Measurements from ENCODE around the gene RAB4B.
"Not testable (repeated sequence)": the region's sequence is repeated elsewhere in the genome, so short reads cannot be mapped to it uniquely, and the experiment has no call there.

RAB4B gene

DNA sequence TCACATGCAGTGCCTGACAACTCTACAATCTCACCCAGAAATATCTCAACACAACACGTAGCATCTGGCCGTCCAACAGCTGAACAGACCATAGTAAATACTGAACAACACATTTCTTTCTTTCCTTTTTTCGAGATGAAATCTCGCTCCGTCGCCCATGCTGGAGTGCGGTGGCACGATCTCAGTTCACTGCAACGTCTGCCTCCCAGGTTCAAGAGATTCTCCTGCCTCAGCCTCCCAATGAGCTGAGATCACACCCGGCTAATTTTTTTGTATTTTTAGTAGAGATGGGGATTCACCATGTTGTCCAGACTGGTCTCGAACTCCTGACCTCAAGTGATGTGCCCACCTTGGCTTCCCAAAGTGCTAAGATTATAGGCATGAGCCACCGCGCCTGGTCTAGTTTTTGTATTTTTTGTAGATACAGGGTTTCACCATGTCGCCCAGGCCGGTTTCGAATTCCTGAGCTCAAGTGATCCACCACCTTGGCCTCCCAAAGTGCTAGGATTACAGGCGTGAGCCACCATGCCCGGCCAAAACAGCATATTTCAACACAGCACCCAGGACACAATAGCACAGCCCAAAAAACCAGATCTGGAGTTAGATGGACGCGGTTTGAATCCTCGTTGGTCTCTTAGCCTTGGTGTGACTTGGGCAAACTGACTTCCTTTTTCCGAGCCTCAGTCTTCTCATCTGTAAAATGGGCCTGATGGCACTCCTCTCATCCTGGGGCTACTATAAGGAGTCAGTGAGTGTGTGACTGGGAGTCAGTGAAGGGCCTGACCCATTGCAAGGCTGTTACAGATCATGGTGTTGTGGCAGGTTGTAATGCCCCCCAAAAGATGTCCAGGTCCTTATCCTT, 49.6 kb downstream of the RAB4B start:
- no peak for DNase-seq (ENCODE audit: low read depth)
- H3K4me3 ChIP-seq (ENCODE audit: control insufficient read depth, low read depth, low read length): no peak overlapping the region
- TF ChIP-seq, protein P1, sequence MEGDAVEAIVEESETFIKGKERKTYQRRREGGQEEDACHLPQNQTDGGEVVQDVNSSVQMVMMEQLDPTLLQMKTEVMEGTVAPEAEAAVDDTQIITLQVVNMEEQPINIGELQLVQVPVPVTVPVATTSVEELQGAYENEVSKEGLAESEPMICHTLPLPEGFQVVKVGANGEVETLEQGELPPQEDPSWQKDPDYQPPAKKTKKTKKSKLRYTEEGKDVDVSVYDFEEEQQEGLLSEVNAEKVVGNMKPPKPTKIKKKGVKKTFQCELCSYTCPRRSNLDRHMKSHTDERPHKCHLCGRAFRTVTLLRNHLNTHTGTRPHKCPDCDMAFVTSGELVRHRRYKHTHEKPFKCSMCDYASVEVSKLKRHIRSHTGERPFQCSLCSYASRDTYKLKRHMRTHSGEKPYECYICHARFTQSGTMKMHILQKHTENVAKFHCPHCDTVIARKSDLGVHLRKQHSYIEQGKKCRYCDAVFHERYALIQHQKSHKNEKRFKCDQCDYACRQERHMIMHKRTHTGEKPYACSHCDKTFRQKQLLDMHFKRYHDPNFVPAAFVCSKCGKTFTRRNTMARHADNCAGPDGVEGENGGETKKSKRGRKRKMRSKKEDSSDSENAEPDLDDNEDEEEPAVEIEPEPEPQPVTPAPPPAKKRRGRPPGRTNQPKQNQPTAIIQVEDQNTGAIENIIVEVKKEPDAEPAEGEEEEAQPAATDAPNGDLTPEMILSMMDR (conservative IDR thresholded peaks at IDR 0.05; ENCODE audit: control insufficient read depth, insufficient read depth, low read depth, low read length): no peak

GRCh38 chr19:40829205-40829604, 51.2 kb downstream of the RAB4B start:
- H3K4me3 ChIP-seq (ENCODE audit: control insufficient read depth, low read depth, low read length): no peak overlapping the region
- TF ChIP-seq, protein P1 (conservative IDR thresholded peaks at IDR 0.05; ENCODE audit: control insufficient read depth, insufficient read depth, low read depth, low read length): no peak
- no peak for DNase-seq (ENCODE audit: low read depth)

- DNase-seq (ENCODE audit: low read depth); H3K4me3 ChIP-seq (ENCODE audit: control insufficient read depth, low read depth, low read length): not testable (repeated sequence)
These were observed 52.7 kb downstream of the RAB4B start for GRCh38 chr19:40830741-40831140.

- TF ChIP-seq, protein P1 (conservative IDR thresholded peaks at IDR 0.05; ENCODE audit: control insufficient read depth, insufficient read depth, low read depth, low read length): no peak
These were observed 53.7 kb downstream of the RAB4B start for GRCh38 chr19:40831502-40832430.

DNA sequence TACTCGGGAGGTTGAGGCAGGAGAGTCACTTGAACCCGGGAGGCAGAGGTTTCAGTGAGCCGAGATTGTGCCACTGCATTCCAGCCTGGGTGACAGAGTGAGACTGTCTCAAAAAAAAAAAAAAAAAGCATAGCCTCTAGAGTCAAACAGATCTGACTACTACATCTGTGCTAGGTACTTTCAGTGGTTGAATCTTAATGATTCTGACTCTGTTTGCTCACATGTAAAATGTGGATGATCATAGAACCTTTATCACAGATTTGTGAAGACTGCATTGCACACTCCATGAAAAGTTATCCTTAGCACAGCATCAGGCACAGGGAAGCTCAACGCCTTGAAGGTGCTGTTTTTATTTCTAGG, 54.4 kb downstream of the RAB4B start:
- H3K4me3 ChIP-seq (ENCODE audit: control insufficient read depth, low read depth, low read length); DNase-seq (ENCODE audit: low read depth): not testable (repeated sequence)

More at GRCh38 chr19:40831502-40832430, 53.7 kb downstream of the RAB4B start:
- no peak overlapping the region for H3K4me3 ChIP-seq (ENCODE audit: control insufficient read depth, low read depth, low read length)
- DNase-seq (ENCODE audit: low read depth): peak; percentile 99

GRCh38 chr19:40833728-40834533, 55.9 kb downstream of the RAB4B start:
- not testable (repeated sequence) for DNase-seq (ENCODE audit: low read depth); H3K4me3 ChIP-seq (ENCODE audit: control insufficient read depth, low read depth, low read length)

DNA sequence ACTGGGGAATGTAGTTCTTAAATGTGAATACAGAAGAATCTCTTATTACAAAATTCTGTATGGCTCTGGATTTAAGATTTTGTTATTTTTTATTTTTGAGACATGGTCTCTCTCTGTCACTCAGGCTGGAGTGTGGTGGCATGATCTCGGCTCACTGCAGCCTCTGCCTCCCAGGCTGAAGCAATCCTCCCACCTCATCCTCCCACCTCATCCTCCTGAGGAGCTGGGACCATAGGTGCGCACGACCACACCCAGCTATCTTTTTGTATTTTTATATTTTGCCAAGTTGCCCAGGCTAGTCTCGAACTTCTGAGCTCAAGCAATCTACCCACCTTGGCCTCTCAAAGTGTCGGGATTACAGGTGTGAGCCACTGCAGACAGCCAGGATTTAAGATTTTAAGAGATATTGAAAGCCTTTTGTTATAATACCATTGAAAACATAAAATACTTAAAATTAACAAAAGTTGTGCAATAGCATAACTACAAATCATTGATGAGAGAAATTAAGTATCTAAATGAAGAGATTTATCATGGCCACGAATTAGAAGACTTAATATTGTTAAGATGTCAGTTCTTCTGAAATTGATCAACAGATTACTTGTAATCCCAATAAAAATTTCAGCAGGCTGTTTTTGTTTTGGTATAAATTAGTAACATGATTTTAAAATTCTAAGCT, 58.8 kb downstream of the RAB4B start:
- DNase-seq (ENCODE audit: low read depth): no peak
- no peak overlapping the region for H3K4me3 ChIP-seq (ENCODE audit: control insufficient read depth, low read depth, low read length)
- TF ChIP-seq, protein P1 (conservative IDR thresholded peaks at IDR 0.05; ENCODE audit: control insufficient read depth, insufficient read depth, low read depth, low read length): no peak

- not testable (repeated sequence) for H3K4me3 ChIP-seq (ENCODE audit: control insufficient read depth, low read depth, low read length); DNase-seq (ENCODE audit: low read depth)
These were observed 60.4 kb downstream of the RAB4B start for GRCh38 chr19:40838477-40838876.

- DNase-seq (ENCODE audit: low read depth); H3K4me3 ChIP-seq (ENCODE audit: control insufficient read depth, low read depth, low read length): not testable (repeated sequence)
These were observed 64.0 kb downstream of the RAB4B start for GRCh38 chr19:40842012-40842411.

- not testable (repeated sequence) for DNase-seq (ENCODE audit: low read depth); H3K4me3 ChIP-seq (ENCODE audit: control insufficient read depth, low read depth, low read length)
These were observed 65.1 kb downstream of the RAB4B start for GRCh38 chr19:40842997-40843652.

DNA sequence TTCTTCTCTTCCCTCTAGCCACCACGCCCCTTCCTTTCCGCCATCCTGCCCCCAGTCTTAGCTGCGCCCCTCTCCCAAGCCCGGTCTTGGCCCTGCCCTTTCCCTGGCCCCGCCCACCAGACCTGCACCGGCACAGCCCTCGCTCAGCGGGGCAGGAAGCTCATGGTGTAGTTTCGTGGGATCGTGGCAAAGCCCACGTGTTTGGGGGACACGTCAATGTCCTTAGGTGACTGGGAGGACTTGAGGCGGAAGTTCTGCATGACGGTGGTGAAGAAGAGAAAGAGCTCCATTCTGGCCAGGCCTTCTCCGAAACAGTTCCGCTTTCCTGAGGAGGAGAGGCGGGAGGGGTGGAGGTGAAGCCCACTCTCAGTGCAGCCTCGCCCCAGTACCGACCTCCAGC, 65.6 kb downstream of the RAB4B start:
- not testable (repeated sequence) for DNase-seq (ENCODE audit: low read depth); H3K4me3 ChIP-seq (ENCODE audit: control insufficient read depth, low read depth, low read length)
